Stimulated activated CD4-positive, alpha-beta T cell treated with anti-CD3 and anti-CD28 coated beads, Interleukin-4, amount 100 ng/mL, for 1 hour (primary cell): ENCODE data around the gene SIGLEC6.

Experiments used
- DNase-seq: peaks from one replicate; pipeline ENCODE4 v3.0.0-alpha.2; 2020

SIGLEC6 gene

DNA sequence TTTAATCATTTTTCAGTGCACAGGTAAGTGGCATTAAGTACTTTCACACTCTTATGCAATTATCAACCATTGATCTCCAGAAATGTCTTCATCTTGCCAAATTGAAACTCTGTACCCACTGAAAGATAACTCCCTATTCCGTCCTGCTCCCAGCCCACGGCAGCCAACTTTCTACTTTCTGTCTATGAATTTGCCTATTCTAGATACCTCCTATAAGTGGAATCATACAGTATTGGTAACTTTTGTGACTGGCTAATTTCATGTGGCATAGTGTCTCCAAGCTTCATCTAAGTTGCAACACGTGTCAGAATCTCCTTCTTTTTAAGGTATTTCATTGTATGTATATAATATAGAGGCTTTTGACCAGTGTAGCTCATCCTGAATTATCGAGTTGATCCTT, 58.9 kb downstream of the SIGLEC6 start:
- DNase-seq = no peak

DNA sequence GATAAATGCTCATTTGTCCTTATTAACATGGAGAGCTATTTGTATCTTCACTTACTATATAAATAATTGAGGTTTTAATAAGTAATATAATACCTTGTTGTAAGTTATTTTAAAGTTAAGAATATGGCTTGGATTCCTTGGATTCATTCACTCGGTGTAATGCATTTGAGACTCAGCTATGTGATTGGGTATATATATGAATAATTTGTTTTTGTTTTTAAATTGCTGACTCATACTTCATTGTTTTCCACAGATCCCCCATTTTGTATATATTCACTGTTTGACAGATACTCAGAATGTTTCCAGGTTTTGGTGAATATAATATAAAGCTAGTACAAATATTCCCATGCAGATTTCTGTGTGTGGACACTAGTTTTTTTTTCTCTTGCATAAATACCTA, 59.9 kb downstream of the SIGLEC6 start:
- no peak for DNase-seq

DNA sequence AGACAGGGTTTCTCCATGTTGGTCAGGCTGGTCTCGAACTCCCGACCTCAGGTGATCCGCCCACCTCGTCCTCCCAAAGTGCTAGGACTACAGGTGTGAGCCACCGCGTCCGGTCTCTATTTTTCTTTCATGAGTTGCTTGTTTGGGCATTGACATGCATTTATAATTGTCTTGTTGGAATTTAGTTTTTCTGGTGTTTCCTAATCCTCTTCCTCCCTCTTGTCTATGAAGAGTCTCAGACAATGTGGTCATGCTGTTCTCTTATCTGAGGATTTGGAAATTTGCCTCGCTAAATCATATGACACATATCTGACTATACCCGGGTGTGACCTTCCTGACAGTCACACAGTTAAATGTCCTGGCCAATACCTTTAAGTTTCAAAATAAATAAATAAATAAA, 60.5 kb downstream of the SIGLEC6 start:
- no peak for DNase-seq

DNA sequence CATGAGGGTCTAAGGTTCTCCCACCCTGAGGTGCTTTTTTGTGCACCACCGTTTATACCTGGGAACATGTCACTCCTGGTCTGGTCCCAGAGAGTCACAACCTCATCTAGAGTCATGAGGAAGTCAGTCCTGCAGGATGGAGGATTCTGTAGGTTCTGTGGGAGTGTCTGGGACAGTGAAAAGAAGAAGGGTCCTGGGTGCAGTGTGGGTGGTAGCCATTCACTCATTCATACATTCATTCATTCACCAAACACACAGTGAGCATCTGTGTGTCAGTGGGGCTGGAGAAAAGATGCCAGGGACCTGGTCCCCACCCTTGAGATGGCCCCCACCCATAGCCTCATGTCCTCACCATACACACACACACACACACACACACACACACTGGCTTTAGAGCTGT, 61.8 kb downstream of the SIGLEC6 start:
- no peak for DNase-seq

DNA sequence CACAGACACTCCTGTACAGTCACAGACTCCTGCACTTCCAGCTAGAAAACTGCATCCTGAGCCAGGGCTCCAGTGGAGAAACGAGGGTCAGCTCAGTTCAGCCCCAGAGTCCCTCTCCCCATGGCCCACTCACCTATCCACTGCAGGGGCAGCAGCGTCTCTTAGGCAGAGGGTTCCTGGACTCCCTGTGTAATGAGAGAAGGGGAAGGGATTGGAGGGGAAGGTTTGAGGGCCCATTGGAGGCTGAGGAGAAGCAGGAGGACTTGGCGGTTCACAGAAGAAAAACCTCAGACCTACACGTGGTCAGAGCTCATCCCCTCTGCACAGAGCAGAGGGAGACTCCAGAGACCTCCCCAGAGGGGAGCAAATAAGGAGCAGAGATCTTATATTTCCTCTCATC, 62.3 kb downstream of the SIGLEC6 start:
- no peak for DNase-seq

DNA sequence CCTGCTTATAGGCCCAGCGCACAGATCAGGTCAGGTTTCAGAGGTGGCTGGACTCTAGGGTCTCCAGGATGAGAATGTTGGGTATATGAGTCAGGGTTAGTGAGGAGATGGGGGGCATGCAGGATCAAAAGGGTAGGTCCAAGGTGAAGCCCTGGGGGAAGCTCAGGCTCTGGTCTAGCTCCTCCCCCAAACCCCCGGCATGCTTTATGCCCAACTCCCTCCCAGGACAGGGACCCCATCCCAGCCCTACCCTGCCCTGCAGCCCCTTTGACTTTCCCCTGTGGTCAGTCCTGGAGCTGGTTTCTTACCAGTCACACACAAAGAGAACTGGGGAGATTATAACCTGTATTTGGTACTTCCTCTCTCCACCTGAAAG, 62.9 kb downstream of the SIGLEC6 start:
- no peak for DNase-seq

DNA sequence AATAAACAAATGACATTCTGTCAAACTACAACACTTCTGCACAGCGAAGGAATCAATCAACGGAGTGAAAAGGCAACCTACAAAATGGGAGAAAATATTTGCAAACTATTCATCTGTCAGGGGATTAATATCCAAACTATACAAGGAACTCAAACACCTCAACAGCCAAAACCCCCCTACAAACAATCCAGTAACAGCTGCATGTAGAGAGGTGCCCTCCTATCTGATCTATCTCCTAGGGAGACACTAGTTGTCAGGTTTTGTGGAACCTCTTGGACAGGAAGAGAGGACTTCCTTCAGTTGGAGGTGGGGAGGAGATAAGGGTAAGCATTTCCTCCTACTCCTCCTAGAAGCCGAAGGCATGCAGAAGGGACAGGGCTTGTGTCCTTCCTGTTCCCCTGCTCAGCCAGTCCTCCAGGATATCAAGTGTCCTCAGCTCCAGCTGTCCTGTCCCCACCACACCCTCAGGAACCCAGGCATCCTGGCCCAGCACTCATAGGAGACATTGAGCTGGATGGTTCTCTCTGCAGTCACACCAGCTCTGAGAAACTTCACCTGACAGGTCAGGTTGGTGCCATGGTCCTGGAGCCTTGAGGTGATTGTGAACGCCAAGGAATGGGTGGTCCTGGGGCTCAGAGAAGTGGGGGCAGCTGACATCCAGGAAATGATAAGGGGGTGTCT, 63.5 kb downstream of the SIGLEC6 start:
- DNase-seq = no peak
